Esophagus muscularis mucosa (tissue), 4 donors: ENCODE data around the gene SNUPN. TPM values are rescaled to one million over a fixed set of nuclear protein-coding genes. Genes with fewer than 3 reads are reported as not detected.
"Not testable (repeated sequence)": the region's sequence is repeated elsewhere in the genome, so short reads cannot be mapped to it uniquely, and the experiment has no call there.

Source experiments
- DNase-seq: peaks from one replicate; pipeline ENCODE4 v3.0.0-alpha.2; 2017; ENCODE audit errors: extremely low spot score
- H3K27ac ChIP-seq, 4 donors: fragments of 200-600 bp; sonication (generic); replicated peaks in 1 of 4; 1 replicate in 3 of 4; 2 replicates in 1 of 4; pipeline ENCODE4 v1.5.1; 2016 to 2019; ENCODE audit warnings: mild to moderate bottlenecking in 1 of 4
- H3K27me3 ChIP-seq, 4 donors: fragments of 200-600 bp; sonication (generic); one replicate each; pipeline versions ENCODE4 v1.5.1 to v1.6.0; 2016 to 2019
- H3K36me3 ChIP-seq, 4 donors: fragments of 200-600 bp; sonication (generic); one replicate each; pipeline ENCODE4 v1.5.1; 2016 to 2019
- H3K4me1 ChIP-seq, 4 donors: fragments of 200-600 bp; sonication (generic); one replicate each; pipeline ENCODE4 v1.5.1; 2016 to 2019
- H3K4me3 ChIP-seq, 4 donors: fragments of 200-600 bp; sonication (generic); 1 replicate in 2 of 4; 2 replicates in 2 of 4; pipeline ENCODE4 v1.5.1; 2016 to 2019; ENCODE audit warnings: mild to moderate bottlenecking in 4 of 4, moderate library complexity in 1 of 4
- H3K9me3 ChIP-seq, 4 donors: fragments of 200-600 bp; sonication (generic); 1 replicate in 3 of 4; 2 replicates in 1 of 4; pipeline ENCODE4 v1.5.1; 2016 to 2019
- EP300 ChIP-seq: sonication (generic); formaldehyde crosslinking; IDR thresholded peaks from one replicate; pipeline ENCODE4 v1.6.1; 2017; ENCODE audit warnings: antibody characterized with exemption
- POLR2A ChIP-seq: fragments of 450-650 bp; IDR thresholded peaks from one replicate; pipeline ENCODE4 v1.6.1; 2017; ENCODE audit warnings: antibody characterized with exemption, moderate library complexity, mild to moderate bottlenecking, low read depth
- POLR2AphosphoS5 ChIP-seq, 2 donors: sonication (generic); formaldehyde crosslinking; IDR thresholded peaks; one replicate each; pipeline ENCODE4 v1.6.1; 2017; ENCODE audit warnings: antibody characterized with exemption in 2 of 2
- WGBS: methylation state at CpG from one replicate; pipeline ENCODE4 v1.1.5; 2018; 5-methylcytosine and 5-hydroxymethylcytosine counted together
- intact Hi-C: fragments of 100-400 bp; cut with DNase I; formaldehyde crosslinking; loops from one replicate; pipeline ENCODE4 v1.15.1; 2023
- total RNA-seq, 4 donors: library from RNA; depleted of rRNA; stranded (reverse); fragments of >200 nt; gene quantifications; one replicate each; pipeline versions ENCODE4 v1.1.0 to v1.2.1, GENCODE V29; 2016
- TF ChIP-seq, protein P1 (sequence below), 3 experiments: fragments of 200-600 bp in 2 of 3; fragments of 450-650 bp in 1 of 3; sonication (generic) in 2 of 3; IDR thresholded peaks; one replicate each; pipeline ENCODE4 v1.5.1; 2017 to 2019; ENCODE audit warnings: antibody characterized with exemption in 3 of 3, mild to moderate bottlenecking in 2 of 3, moderate library complexity in 1 of 3

Gene SNUPN
- total RNA-seq, 4 donors from 2014 or later, result 16.6 to 23.4 (median 18.8) TPM

GRCh38 chr15:75639191-75639708 lies 13.7 kb upstream of the SNUPN start:
- under 1% methylated on average over 9 of the region's 16 CpGs for WGBS
- intact Hi-C loops, result loop anchor here (5.0 kb wide), 1 partner anchor 43 kb away; no protein-coding TSS in a partner anchor
- DNase-seq, result no peak

DNA sequence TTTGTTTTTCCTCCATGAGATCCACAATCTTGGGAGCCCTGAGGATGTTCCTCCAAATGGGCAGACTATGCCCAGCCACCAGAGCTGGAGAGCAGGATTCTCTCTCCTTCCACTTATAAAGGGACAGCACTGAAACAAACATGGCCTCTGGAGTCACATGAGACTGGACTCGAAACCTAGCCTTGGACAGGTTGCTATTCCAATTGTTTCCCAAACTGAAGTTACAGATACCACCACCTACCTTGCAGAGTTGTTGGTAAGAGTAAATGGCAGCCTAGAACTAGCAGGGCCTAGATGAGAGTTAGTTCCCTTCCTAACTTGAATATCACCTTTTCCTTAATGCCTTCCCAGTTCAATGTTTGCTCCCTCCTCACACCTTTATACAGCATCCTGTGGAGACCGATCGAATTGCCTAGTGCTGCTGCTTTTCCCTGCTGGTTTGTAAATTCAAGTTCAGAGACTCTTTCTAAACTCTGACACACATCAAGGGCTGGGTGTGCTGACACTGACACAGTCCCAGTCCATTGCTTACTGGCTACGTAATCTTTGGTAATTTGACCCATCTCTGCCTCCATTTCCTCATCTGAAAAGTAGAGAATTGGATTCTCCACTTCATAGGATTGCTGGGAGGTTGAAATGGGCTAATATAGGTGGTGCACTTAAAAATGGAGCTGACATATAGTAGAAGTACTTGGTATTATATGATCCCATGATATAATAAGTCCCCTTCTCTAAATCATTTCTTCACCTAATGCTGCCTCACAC lies 11.9 kb upstream of the SNUPN start:
- TF ChIP-seq POLR2AphosphoS5 (IDR thresholded peaks at IDR 0.05) (no peak), POLR2A (no peak), EP300 (no peak)
- TF ChIP-seq, protein P1, sequence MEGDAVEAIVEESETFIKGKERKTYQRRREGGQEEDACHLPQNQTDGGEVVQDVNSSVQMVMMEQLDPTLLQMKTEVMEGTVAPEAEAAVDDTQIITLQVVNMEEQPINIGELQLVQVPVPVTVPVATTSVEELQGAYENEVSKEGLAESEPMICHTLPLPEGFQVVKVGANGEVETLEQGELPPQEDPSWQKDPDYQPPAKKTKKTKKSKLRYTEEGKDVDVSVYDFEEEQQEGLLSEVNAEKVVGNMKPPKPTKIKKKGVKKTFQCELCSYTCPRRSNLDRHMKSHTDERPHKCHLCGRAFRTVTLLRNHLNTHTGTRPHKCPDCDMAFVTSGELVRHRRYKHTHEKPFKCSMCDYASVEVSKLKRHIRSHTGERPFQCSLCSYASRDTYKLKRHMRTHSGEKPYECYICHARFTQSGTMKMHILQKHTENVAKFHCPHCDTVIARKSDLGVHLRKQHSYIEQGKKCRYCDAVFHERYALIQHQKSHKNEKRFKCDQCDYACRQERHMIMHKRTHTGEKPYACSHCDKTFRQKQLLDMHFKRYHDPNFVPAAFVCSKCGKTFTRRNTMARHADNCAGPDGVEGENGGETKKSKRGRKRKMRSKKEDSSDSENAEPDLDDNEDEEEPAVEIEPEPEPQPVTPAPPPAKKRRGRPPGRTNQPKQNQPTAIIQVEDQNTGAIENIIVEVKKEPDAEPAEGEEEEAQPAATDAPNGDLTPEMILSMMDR (IDR thresholded peaks at IDR 0.05), result no peak
- H3K27me3 ChIP-seq, result no peaks in the 10 kb centered on the region
- H3K4me3 ChIP-seq, result peak overlapping the region in 2 of 4 donors; percentile 88 to 97
- intact Hi-C loops, result loop anchor here (5.0 kb wide), 1 partner anchor 45 kb away; no protein-coding TSS in a partner anchor
- peaks cover 32 to 44% (median 40%) of the 10 kb centered on the region in 4 donors for H3K4me1 ChIP-seq
- H3K27ac ChIP-seq, result peak overlapping the region in 3 of 4 donors; percentile 87 to 98 (median 94)
- WGBS, result 60% methylated on average over 4 of the region's 4 CpGs
- DNase-seq, result no peak
- peaks cover 0 to 5% (median 0%) of the 10 kb centered on the region in 4 donors for H3K36me3 ChIP-seq
- H3K9me3 ChIP-seq, result no peaks in the 10 kb centered on the region

More at GRCh38 chr15:75639191-75639708, 13.7 kb upstream of the SNUPN start:
- Histone ChIP-seq H3K36me3 (peaks cover 0 to 5% (median 0%) of the 10 kb centered on the region in 4 donors), H3K4me3 (peak overlapping the region; percentile 86 to 97 (median 89)), H3K27ac (peak overlapping the region; percentile 87 to 98 (median 94)), H3K9me3 (no peaks in the 10 kb centered on the region), H3K4me1 (peaks cover 32 to 44% (median 40%) of the 10 kb centered on the region in 4 donors), H3K27me3 (no peaks in the 10 kb centered on the region)
- no peak for TF ChIP-seq POLR2AphosphoS5 (IDR thresholded peaks at IDR 0.05)
- no peak for TF ChIP-seq EP300
- no peak for TF ChIP-seq POLR2A
- TF ChIP-seq, protein P1 (IDR thresholded peaks at IDR 0.05), result no peak

- no peaks in the 10 kb centered on the region for H3K9me3 ChIP-seq
- no peak for DNase-seq
- no peaks in the 10 kb centered on the region for H3K27me3 ChIP-seq
- H3K36me3 ChIP-seq, result peaks cover 0 to 5% (median 0%) of the 10 kb centered on the region in 4 donors
- intact Hi-C loops, result loop anchor here (5.0 kb wide), 1 partner anchor 46 kb away; no protein-coding TSS in a partner anchor
- no peak overlapping the region for H3K4me3 ChIP-seq
- no peak overlapping the region for H3K27ac ChIP-seq
- 92% methylated on average over 6 of the region's 6 CpGs for WGBS
- TF ChIP-seq EP300 (no peak), POLR2A (no peak), POLR2AphosphoS5 (IDR thresholded peaks at IDR 0.05) (no peak)
- TF ChIP-seq, protein P1 (IDR thresholded peaks at IDR 0.05), result no peak
- peaks cover 31 to 43% (median 39%) of the 10 kb centered on the region in 4 donors for H3K4me1 ChIP-seq
Measured at GRCh38 chr15:75636026-75636425, 10.5 kb upstream of the SNUPN start.

DNA sequence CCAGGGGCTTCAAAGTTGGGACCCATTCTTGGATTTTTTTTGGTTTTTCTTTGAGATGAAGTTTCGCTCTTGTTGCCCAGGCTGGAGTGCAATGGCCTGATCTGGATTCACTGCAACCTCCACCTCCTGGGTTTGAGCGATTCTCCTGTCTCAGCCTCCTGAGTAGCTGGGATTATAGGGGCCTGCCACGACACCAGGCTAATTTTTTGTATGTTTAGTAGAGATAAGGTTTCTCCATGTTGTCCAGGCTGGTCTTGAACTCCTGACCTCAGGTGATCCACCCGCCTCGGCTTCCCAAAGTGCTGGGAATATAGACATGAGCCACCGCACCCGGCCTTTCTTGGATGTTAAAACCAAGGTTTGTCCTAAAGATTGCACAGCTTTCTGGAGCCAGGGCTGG lies 8.4 kb upstream of the SNUPN start:
- H3K27ac ChIP-seq, intact Hi-C loops, H3K9me3 ChIP-seq, DNase-seq, H3K4me3 ChIP-seq, H3K27me3 ChIP-seq, H3K36me3 ChIP-seq: not testable (repeated sequence)
- peaks cover 23 to 29% (median 26%) of the 10 kb centered on the region in 4 donors for H3K4me1 ChIP-seq
- whole genome bisulfite sequencing, result 91% methylated on average over 5 of the region's 7 CpGs

DNA sequence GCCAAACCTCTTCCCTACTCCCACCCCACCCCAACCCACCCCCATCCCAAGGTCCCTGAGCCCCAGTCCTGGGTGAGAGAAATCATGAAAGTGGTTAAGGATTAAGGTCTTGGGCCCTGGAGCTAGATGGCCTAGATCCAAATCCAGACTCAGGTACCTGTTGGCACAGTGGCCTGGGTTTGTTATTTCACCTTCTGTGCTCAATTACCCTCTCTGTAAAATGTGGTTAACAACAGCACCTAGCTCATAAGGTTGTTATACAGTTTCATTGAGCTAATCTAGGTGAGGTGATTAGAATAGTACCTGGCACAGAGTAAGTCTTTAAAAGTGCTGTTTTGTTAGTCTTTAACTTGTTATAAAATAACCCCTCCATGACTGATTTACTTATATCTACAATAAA lies 6.4 kb upstream of the SNUPN start:
- H3K4me3 ChIP-seq, result no peak overlapping the region
- H3K9me3 ChIP-seq, result no peaks in the 10 kb centered on the region
- no peak for TF ChIP-seq POLR2AphosphoS5 (IDR thresholded peaks at IDR 0.05)
- peaks cover 3 to 10% (median 6%) of the 10 kb centered on the region in 4 donors for H3K4me1 ChIP-seq
- intact Hi-C loops, result no loop called here
- no peak overlapping the region for H3K27ac ChIP-seq
- peaks cover 0 to 2% (median 0%) of the 10 kb centered on the region in 4 donors for H3K36me3 ChIP-seq
- DNase-seq, result no peak
- H3K27me3 ChIP-seq, result no peaks in the 10 kb centered on the region
